ENCODE results near the gene TGFBR3.

DNA sequence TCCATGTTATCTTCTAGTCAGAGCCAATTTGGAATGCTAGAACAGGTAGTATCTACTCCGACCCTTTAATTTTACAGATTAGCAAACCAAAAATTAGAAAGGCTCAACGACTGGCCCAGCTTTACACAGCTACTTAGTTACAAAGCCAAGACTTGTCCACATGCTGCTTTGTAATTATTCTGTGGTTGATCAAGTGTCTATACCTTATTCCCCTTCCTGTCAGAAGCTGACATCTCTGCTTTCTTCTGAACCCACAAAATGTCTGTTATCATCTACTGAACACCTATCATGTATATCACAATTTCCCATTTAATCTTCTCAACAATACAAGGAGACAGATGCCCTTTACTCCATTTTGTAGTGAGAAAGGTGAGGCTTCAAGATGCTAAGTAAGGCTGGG lies 15.6 kb downstream of the TGFBR3 start:
- TF ChIP-seq, protein P1, sequence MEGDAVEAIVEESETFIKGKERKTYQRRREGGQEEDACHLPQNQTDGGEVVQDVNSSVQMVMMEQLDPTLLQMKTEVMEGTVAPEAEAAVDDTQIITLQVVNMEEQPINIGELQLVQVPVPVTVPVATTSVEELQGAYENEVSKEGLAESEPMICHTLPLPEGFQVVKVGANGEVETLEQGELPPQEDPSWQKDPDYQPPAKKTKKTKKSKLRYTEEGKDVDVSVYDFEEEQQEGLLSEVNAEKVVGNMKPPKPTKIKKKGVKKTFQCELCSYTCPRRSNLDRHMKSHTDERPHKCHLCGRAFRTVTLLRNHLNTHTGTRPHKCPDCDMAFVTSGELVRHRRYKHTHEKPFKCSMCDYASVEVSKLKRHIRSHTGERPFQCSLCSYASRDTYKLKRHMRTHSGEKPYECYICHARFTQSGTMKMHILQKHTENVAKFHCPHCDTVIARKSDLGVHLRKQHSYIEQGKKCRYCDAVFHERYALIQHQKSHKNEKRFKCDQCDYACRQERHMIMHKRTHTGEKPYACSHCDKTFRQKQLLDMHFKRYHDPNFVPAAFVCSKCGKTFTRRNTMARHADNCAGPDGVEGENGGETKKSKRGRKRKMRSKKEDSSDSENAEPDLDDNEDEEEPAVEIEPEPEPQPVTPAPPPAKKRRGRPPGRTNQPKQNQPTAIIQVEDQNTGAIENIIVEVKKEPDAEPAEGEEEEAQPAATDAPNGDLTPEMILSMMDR (IDR thresholded peaks at IDR 0.05; ENCODE audit: poor library complexity): no peak
- TF ChIP-seq EZH2phosphoT487 (IDR thresholded peaks at IDR 0.05; ENCODE audit: low read depth, severe bottlenecking, unreplicated experiment): no peak
